ENCODE data around the gene AP1S2. TPM values are rescaled to one million over a fixed set of nuclear protein-coding genes. Genes with fewer than 3 reads are reported as not detected.

The AP1S2 gene
- total RNA-seq, 1 donor, result 51.3 TPM

- TF ChIP-seq, protein P1, sequence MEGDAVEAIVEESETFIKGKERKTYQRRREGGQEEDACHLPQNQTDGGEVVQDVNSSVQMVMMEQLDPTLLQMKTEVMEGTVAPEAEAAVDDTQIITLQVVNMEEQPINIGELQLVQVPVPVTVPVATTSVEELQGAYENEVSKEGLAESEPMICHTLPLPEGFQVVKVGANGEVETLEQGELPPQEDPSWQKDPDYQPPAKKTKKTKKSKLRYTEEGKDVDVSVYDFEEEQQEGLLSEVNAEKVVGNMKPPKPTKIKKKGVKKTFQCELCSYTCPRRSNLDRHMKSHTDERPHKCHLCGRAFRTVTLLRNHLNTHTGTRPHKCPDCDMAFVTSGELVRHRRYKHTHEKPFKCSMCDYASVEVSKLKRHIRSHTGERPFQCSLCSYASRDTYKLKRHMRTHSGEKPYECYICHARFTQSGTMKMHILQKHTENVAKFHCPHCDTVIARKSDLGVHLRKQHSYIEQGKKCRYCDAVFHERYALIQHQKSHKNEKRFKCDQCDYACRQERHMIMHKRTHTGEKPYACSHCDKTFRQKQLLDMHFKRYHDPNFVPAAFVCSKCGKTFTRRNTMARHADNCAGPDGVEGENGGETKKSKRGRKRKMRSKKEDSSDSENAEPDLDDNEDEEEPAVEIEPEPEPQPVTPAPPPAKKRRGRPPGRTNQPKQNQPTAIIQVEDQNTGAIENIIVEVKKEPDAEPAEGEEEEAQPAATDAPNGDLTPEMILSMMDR (IDR thresholded peaks at IDR 0.05; ENCODE audit: insufficient read depth, low read length), result peak; percentile 29
- H3K4me3 ChIP-seq (ENCODE audit: low read depth, low read length), result no peak overlapping the region
- DNase-seq (ENCODE audit: low read depth), result peak; percentile 23
Measured at GRCh38 chrX:15815779-15816437, 38.7 kb downstream of the AP1S2 start.

- DNase-seq (ENCODE audit: low read depth), result no peak
- no peak overlapping the region for H3K4me3 ChIP-seq (ENCODE audit: low read depth, low read length)
- TF ChIP-seq, protein P1 (IDR thresholded peaks at IDR 0.05; ENCODE audit: insufficient read depth, low read length), result no peak
Measured at GRCh38 chrX:15814771-15815365, 39.7 kb downstream of the AP1S2 start.

DNA sequence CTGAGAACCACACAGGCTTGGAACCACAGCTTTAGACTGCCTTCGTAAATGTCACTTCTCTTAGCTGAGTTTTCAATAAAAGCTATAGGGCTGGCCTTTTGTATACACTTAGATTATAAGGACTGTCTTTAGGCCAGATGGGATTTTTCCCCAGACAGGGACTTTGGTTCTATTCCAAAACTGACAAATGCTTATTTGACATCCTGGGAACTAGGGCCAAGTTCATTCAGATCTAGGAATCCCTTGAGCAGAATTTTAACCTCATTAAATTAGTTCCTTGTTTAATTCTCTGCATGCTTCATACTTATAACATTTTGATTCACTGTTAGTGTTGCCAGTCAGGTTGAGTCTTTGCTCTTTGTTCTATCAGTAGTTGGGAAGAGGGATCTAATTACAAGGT lies 41.2 kb downstream of the AP1S2 start:
- TF ChIP-seq, protein P1 (IDR thresholded peaks at IDR 0.05; ENCODE audit: insufficient read depth, low read length), result no peak
- H3K4me3 ChIP-seq (ENCODE audit: low read depth, low read length), result no peak overlapping the region
- DNase-seq (ENCODE audit: low read depth), result no peak

DNA sequence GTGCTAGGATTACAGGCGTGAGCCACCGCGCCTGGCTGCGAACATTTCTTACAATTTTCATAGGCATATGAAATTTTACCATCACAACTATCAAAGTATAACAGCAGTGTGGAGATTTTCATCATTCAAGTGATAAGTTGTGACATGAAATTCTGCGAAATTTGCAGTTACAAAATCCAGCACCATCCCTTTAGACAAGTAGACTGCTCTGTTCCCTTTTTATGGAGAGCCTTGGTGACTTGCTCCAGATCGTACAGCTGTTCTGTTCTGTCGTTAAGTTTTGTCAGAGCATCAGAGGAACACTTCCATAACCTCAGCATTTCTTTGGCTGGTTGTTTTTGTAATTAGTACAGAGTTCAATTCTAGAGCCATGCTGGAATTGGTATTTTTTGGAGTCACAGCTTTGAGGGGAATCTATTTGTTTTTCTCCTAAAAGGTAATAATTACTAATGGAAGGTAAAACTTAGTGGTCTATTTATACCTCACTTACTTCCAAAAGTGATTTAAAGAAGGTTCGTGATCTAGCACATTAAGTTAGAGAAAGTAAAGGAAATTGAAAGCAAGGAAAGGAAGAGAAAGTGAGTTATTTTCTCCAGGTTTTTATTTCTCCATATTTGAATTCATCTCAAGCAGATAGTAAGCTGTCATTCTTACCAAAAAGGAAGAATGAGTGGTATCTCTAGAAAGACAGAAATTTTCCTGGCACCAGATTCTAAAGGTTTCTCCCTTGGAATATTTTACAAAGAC lies 42.2 kb downstream of the AP1S2 start:
- TF ChIP-seq, protein P1 (IDR thresholded peaks at IDR 0.05; ENCODE audit: insufficient read depth, low read length), result no peak
- DNase-seq (ENCODE audit: low read depth), result no peak
- H3K4me3 ChIP-seq (ENCODE audit: low read depth, low read length), result no peak overlapping the region

GRCh38 chrX:15808254-15808653 lies 46.4 kb downstream of the AP1S2 start:
- DNase-seq (ENCODE audit: low read depth), result no peak
- TF ChIP-seq, protein P1 (IDR thresholded peaks at IDR 0.05; ENCODE audit: insufficient read depth, low read length), result no peak
- H3K4me3 ChIP-seq (ENCODE audit: low read depth, low read length), result no peak overlapping the region

GRCh38 chrX:15804563-15804962 lies 50.0 kb downstream of the AP1S2 start:
- TF ChIP-seq, protein P1 (IDR thresholded peaks at IDR 0.05; ENCODE audit: insufficient read depth, low read length), result no peak
- H3K4me3 ChIP-seq (ENCODE audit: low read depth, low read length), result no peak overlapping the region
- no peak for DNase-seq (ENCODE audit: low read depth)

Data from fibroblast of the aortic adventitia (primary cell).